HG02588 (cell line): Measurements from ENCODE around the gene TMX2.
A peak's percentile ranks its signal among the peaks of the same experiment; 100 is the strongest.
"Not testable (repeated sequence)": the region's sequence is repeated elsewhere in the genome, so short reads cannot be mapped to it uniquely, and the experiment has no call there.

ENCODE experiments used
- ATAC-seq: cut with Tn5 transposase; IDR thresholded peaks from one replicate; pipeline ENCODE4 v1.9.1; 2021; ENCODE audit warnings: mild to moderate bottlenecking, moderate library complexity; ENCODE audit not compliant: unreplicated experiment

Gene TMX2

GRCh38 chr11:57712256-57713150 is at the start of gene TMX2:
TMX2 (plus strand) TSS chr11:57712593; CDS start chr11:57712619, 26 bp downstream.
- ATAC-seq = peak; percentile 93

GRCh38 chr11:57662893-57663292 is 49.5 kb upstream of the TMX2 start:
- ATAC-seq = no peak

- ATAC-seq = no peak
Observed at GRCh38 chr11:57663975-57664374, 48.4 kb upstream of the TMX2 start.

GRCh38 chr11:57667117-57667735 is 45.2 kb upstream of the TMX2 start:
- peak; percentile 61 for ATAC-seq

- peak; percentile 83 for ATAC-seq
Observed at GRCh38 chr11:57667736-57668433, 44.5 kb upstream of the TMX2 start, which contains the start of gene ZDHHC5. ZDHHC5 (plus strand) TSS chr11:57668114; CDS start chr11:57673091, 4,977 bp downstream.

GRCh38 chr11:57668434-57668782 is 44.0 kb upstream of the TMX2 start:
- peak; percentile 14 for ATAC-seq

GRCh38 chr11:57674251-57674650 is 38.1 kb upstream of the TMX2 start:
- no peak for ATAC-seq

- no peak for ATAC-seq
Observed at GRCh38 chr11:57675176-57675941, 37.0 kb upstream of the TMX2 start.

GRCh38 chr11:57679396-57679795 is 33.0 kb upstream of the TMX2 start:
- ATAC-seq = no peak

- ATAC-seq = no peak
Observed at GRCh38 chr11:57680552-57680874, 31.9 kb upstream of the TMX2 start.

- no peak for ATAC-seq
Observed at GRCh38 chr11:57681168-57681567, 31.2 kb upstream of the TMX2 start.

- not testable (repeated sequence) for ATAC-seq
Observed at GRCh38 chr11:57690474-57690873, 21.9 kb upstream of the TMX2 start.

GRCh38 chr11:57698843-57699365 is 13.5 kb upstream of the TMX2 start:
- no peak for ATAC-seq

GRCh38 chr11:57699813-57700212 is 12.6 kb upstream of the TMX2 start:
- no peak for ATAC-seq

GRCh38 chr11:57700425-57700824 is 12.0 kb upstream of the TMX2 start:
- ATAC-seq = no peak

- no peak for ATAC-seq
Observed at GRCh38 chr11:57703341-57703740, 9.1 kb upstream of the TMX2 start.

- ATAC-seq = no peak
Observed at GRCh38 chr11:57704932-57705331, 7.5 kb upstream of the TMX2 start.

GRCh38 chr11:57705432-57705831 is 7.0 kb upstream of the TMX2 start:
- not testable (repeated sequence) for ATAC-seq

- no peak for ATAC-seq
Observed at GRCh38 chr11:57709802-57710367, 2.5 kb upstream of the TMX2 start.
